GM23338 (cell line): ENCODE data around the gene RTN4RL1. TPM values are rescaled to one million over a fixed set of nuclear protein-coding genes. Genes with fewer than 3 reads are reported as not detected.
A peak's percentile ranks its signal among the peaks of the same experiment; 100 is the strongest.

Experiments used
- ATAC-seq: fragments of 200-7000 bp; cut with Tn5 transposase; 3 replicates; pipeline ENCODE4 v1.9.1; 2020
- DNase-seq: peaks from one replicate; pipeline ENCODE4 v3.0.0-alpha.2; 2015; ENCODE audit warnings: low spot score
- H2AFZ ChIP-seq: fragments of 200-600 bp; sonication (generic); 2 replicates; pipeline ENCODE4 v1.8.0; 2016; ENCODE audit warnings: antibody characterized with exemption, mild to moderate bottlenecking, moderate library complexity
- H3F3A ChIP-seq: fragments of 200-600 bp; sonication (generic); replicated peaks from 2 replicates; pipeline ENCODE4 v1.8.0; 2017; ENCODE audit warnings: antibody characterized with exemption, mixed run types, low read depth
- H3K27ac ChIP-seq: fragments of 200-600 bp; sonication (generic); 2 replicates; pipeline ENCODE4 v1.6.1; 2016; ENCODE audit warnings: low read depth
- H3K27me3 ChIP-seq: fragments of 200-600 bp; sonication (generic); 2 replicates; pipeline ENCODE4 v1.8.0; 2016; ENCODE audit warnings: mild to moderate bottlenecking, mixed run types, moderate library complexity; ENCODE audit not compliant: insufficient read depth
- H3K36me3 ChIP-seq: fragments of 200-600 bp; sonication (generic); 2 replicates; pipeline ENCODE4 v1.8.0; 2016; ENCODE audit warnings: mild to moderate bottlenecking; ENCODE audit not compliant: insufficient read depth
- H3K4me1 ChIP-seq: fragments of 200-600 bp; sonication (generic); 2 replicates; pipeline ENCODE4 v1.8.0; 2016; ENCODE audit warnings: mild to moderate bottlenecking, moderate library complexity; ENCODE audit not compliant: insufficient read depth
- H3K4me2 ChIP-seq: fragments of 200-600 bp; sonication (generic); 2 replicates; pipeline ENCODE4 v1.7.1; 2017; ENCODE audit warnings: mixed run types
- H3K4me3 ChIP-seq: fragments of 200-600 bp; sonication (generic); 2 replicates; pipeline ENCODE4 v1.6.1; 2016; ENCODE audit warnings: mixed run types
- H3K79me2 ChIP-seq: fragments of 200-600 bp; sonication (generic); replicated peaks from 2 replicates; pipeline ENCODE4 v1.8.0; 2017; ENCODE audit warnings: mild to moderate bottlenecking; ENCODE audit not compliant: insufficient read depth
- H3K9me2 ChIP-seq: fragments of 200-600 bp; sonication (generic); 2 replicates; pipeline ENCODE4 v1.8.0; 2017; ENCODE audit not compliant: insufficient read depth
- H4K20me1 ChIP-seq: fragments of 200-600 bp; sonication (generic); replicated peaks from 2 replicates; pipeline ENCODE4 v1.8.0; 2017; ENCODE audit warnings: mild to moderate bottlenecking; ENCODE audit not compliant: insufficient read depth
- H3K27ac Mint-ChIP-seq: 2 replicates; pipeline ENCODE4 v1.8.0; 2020; ENCODE audit warnings: inconsistent platforms, mild to moderate bottlenecking, moderate library complexity, mixed read lengths
- H3K27me3 Mint-ChIP-seq: 3 replicates; pipeline ENCODE4 v1.8.0; 2022; ENCODE audit warnings: low read depth, mild to moderate bottlenecking, moderate library complexity, mixed read lengths, inconsistent platforms; ENCODE audit not compliant: insufficient read depth, poor library complexity
- H3K36me3 Mint-ChIP-seq: 3 replicates; pipeline ENCODE4 v1.8.0; 2021; ENCODE audit warnings: low read depth, mild to moderate bottlenecking, inconsistent platforms, moderate library complexity, mixed read lengths
- H3K4me1 Mint-ChIP-seq: 3 replicates; pipeline ENCODE4 v1.8.0; 2020; ENCODE audit warnings: mild to moderate bottlenecking, inconsistent platforms, mixed read lengths
- H3K4me3 Mint-ChIP-seq: 3 replicates; pipeline ENCODE4 v1.8.0; 2021; ENCODE audit warnings: moderate library complexity, mild to moderate bottlenecking, inconsistent platforms, mixed read lengths
- H3K9me3 Mint-ChIP-seq: 3 replicates; pipeline ENCODE4 v1.8.0; 2020; ENCODE audit warnings: moderate library complexity, mild to moderate bottlenecking, inconsistent platforms, mixed read lengths
- CREB1 ChIP-seq: fragments of 250-450 bp; sonication (Bioruptor Pico); IDR thresholded peaks from 2 replicates; pipeline ENCODE4 v1.5.0; 2020; ENCODE audit warnings: low read depth, mild to moderate bottlenecking, moderate library complexity
- ETS1 ChIP-seq: IDR thresholded peaks from 2 replicates; pipeline ENCODE4 v1.6.1; 2016; ENCODE audit warnings: antibody characterized with exemption
- EZH2 ChIP-seq: fragments of 200-600 bp; sonication (generic); IDR thresholded peaks from one replicate; pipeline ENCODE4 v1.8.0; 2017; ENCODE audit warnings: antibody characterized with exemption, mild to moderate bottlenecking, low read depth; ENCODE audit not compliant: unreplicated experiment
- EZH2phosphoT487 ChIP-seq: fragments of 200-600 bp; sonication (generic); IDR thresholded peaks from one replicate; pipeline ENCODE4 v1.8.1; 2018; ENCODE audit warnings: antibody characterized with exemption; ENCODE audit not compliant: unreplicated experiment
- JUNB ChIP-seq: IDR thresholded peaks from one replicate; pipeline ENCODE4 v1.6.1; 2016; ENCODE audit warnings: antibody characterized with exemption; ENCODE audit not compliant: unreplicated experiment
- NANOG ChIP-seq: IDR thresholded peaks from 2 replicates; pipeline ENCODE4 v1.6.1; 2016; ENCODE audit warnings: antibody characterized with exemption, borderline replicate concordance
- STAT1 ChIP-seq: IDR thresholded peaks from one replicate; pipeline ENCODE4 v1.6.1; 2016; ENCODE audit warnings: antibody characterized with exemption; ENCODE audit not compliant: unreplicated experiment
- ZNF114 ChIP-seq: fragments of 250-450 bp; sonication (Bioruptor Pico); IDR thresholded peaks from 2 replicates; pipeline ENCODE4 v1.5.0; 2020; ENCODE audit warnings: mild to moderate bottlenecking, moderate library complexity
- ZNF462 ChIP-seq: fragments of 250-450 bp; sonication (Bioruptor Pico); IDR thresholded peaks from 2 replicates; pipeline ENCODE4 v1.5.0; 2020; ENCODE audit warnings: mild to moderate bottlenecking, moderate library complexity
- polyA plus RNA-seq: library from polyadenylated mRNA; unstranded; fragments of >200 nt; fragmentation: Nextera tagmentation; extraction: Ambion mirVana; gene quantifications from 2 replicates; pipeline ENCODE4 v1.2.1, GENCODE V29; 2016
- total RNA-seq: library from RNA; depleted of rRNA; stranded (reverse); fragments of >200 nt; shearing (Covaris generic); gene quantifications from 2 replicates; pipeline ENCODE4 v1.2.3, GENCODE V29; 2014
- TF ChIP-seq, protein P1 (sequence below), 2 experiments: fragments of 200-600 bp in 1 of 2; sonication (generic) in 1 of 2; conservative IDR thresholded peaks; 2 replicates each; pipeline versions ENCODE4 v1.5.1 to v1.6.1; 2016 to 2017; ENCODE audit warnings: antibody characterized with exemption in 2 of 2, low read depth in 2 of 2, mild to moderate bottlenecking in 2 of 2, moderate library complexity in 1 of 2

Gene RTN4RL1
- total and polyA plus RNA-seq, 2 experiments from 2014 or later, result 0.17 TPM; not detected in 1

- Histone ChIP-seq H3K4me1 (peaks cover 6% of the 10 kb centered on the region; the same call in 1 of the 2 replicates), H3K79me2 (no peaks in the 10 kb centered on the region), H4K20me1 (no peaks in the 10 kb centered on the region; the same call in 1 of the 2 replicates), H2AFZ (no peak overlapping the region), H3F3A (peaks cover 12% of the 10 kb centered on the region; the same call in 1 of the 2 replicates), H3K9me2 (no peaks in the 10 kb centered on the region), H3K27ac (no peak overlapping the region), H3K36me3 (no peaks in the 10 kb centered on the region), H3K4me2 (peak overlapping the region; percentile 73), H3K27me3 (peaks cover 93% of the 10 kb centered on the region), H3K4me3 (peak overlapping the region; percentile 50)
- Mint-ChIP-seq H3K4me3 (peak overlapping the region; percentile 55), H3K27me3 (peaks cover 61% of the 10 kb centered on the region), H3K9me3 (no peaks in the 10 kb centered on the region; the same call in 2 of the 3 replicates), H3K4me1 (no peaks in the 10 kb centered on the region; the same call in 2 of the 3 replicates), H3K27ac (no peak overlapping the region), H3K36me3 (no peaks in the 10 kb centered on the region; the same call in 2 of the 3 replicates)
- peak; percentile 69 for TF ChIP-seq CREB1 (CRISPR knock-in tag)
- no peak for TF ChIP-seq EZH2phosphoT487
- no peak for TF ChIP-seq ETS1
- no peak for TF ChIP-seq NANOG
- TF ChIP-seq STAT1, result no peak
- TF ChIP-seq EZH2, result peak; percentile 81
- no peak for TF ChIP-seq ZNF114 (CRISPR knock-in tag)
- TF ChIP-seq ZNF462, result no peak
- TF ChIP-seq JUNB, result no peak
- TF ChIP-seq, protein P1, sequence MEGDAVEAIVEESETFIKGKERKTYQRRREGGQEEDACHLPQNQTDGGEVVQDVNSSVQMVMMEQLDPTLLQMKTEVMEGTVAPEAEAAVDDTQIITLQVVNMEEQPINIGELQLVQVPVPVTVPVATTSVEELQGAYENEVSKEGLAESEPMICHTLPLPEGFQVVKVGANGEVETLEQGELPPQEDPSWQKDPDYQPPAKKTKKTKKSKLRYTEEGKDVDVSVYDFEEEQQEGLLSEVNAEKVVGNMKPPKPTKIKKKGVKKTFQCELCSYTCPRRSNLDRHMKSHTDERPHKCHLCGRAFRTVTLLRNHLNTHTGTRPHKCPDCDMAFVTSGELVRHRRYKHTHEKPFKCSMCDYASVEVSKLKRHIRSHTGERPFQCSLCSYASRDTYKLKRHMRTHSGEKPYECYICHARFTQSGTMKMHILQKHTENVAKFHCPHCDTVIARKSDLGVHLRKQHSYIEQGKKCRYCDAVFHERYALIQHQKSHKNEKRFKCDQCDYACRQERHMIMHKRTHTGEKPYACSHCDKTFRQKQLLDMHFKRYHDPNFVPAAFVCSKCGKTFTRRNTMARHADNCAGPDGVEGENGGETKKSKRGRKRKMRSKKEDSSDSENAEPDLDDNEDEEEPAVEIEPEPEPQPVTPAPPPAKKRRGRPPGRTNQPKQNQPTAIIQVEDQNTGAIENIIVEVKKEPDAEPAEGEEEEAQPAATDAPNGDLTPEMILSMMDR (conservative IDR thresholded peaks at IDR 0.05; ENCODE audit: low read depth in 2 of 2), result no peak
- 0 out of 3 replicates have a peak, but pooled peaks have one; percentile 1 for ATAC-seq
- DNase-seq, result peak; percentile 77
Measured at GRCh38 chr17:2051061-2051932, 26.2 kb upstream of the RTN4RL1 start.
